Left ventricle myocardium inferior (tissue), 1 donor: ENCODE data around the gene DOCK9. TPM values are rescaled to one million over a fixed set of nuclear protein-coding genes. Genes with fewer than 3 reads are reported as not detected.

Experiments
- DNase-seq: peaks from one replicate; pipeline ENCODE4 v3.0.0-alpha.2; 2020
- H3K27ac ChIP-seq: fragments of 200-600 bp; replicated peaks from 2 replicates; pipeline ENCODE4 v1.8.0; 2021
- H3K27me3 ChIP-seq: fragments of 200-600 bp; 2 replicates; pipeline ENCODE4 v1.8.0; 2021; ENCODE audit warnings: low read depth
- H3K36me3 ChIP-seq: fragments of 200-600 bp; 2 replicates; pipeline ENCODE4 v1.8.0; 2021
- H3K4me1 ChIP-seq: fragments of 200-600 bp; 2 replicates; pipeline ENCODE4 v1.8.0; 2021
- H3K4me3 ChIP-seq: fragments of 200-600 bp; 2 replicates; pipeline ENCODE4 v1.8.0; 2021; ENCODE audit warnings: mild to moderate bottlenecking, moderate library complexity
- H3K9me3 ChIP-seq: fragments of 200-600 bp; replicated peaks from 2 replicates; pipeline ENCODE4 v1.8.0; 2021
- CTCF ChIP-seq: fragments of 200-600 bp; IDR thresholded peaks from 2 replicates; pipeline ENCODE4 v1.8.0; 2021; ENCODE audit warnings: antibody characterized with exemption, mild to moderate bottlenecking, borderline replicate concordance
- intact Hi-C: fragments of 100-400 bp; cut with micrococcal nuclease; formaldehyde crosslinking; loops from one replicate; pipeline ENCODE4 v1.11.0; 2022
- total RNA-seq: library from RNA; stranded (reverse); fragmentation: NEBNext Ultra II Directional; extraction: Animal tissue kit (Norgen Biotek cat#: 25700); gene quantifications from one replicate; pipeline ENCODE4 v1.2.1, GENCODE V29; 2021
- donor health status: DM: no; HTN: yes; CAD: no; lungs with severe emphysema.

The DOCK9 gene
- total RNA-seq, 1 donor from 2014 or later, result 36.8 TPM

GRCh38 chr13:98796191-98796590 is 181.7 kb downstream of the DOCK9 start:
- no peak overlapping the region for H3K27ac ChIP-seq
- H3K4me3 ChIP-seq, result no peak overlapping the region
- no peaks in the 10 kb centered on the region for H3K27me3 ChIP-seq
- no peaks in the 10 kb centered on the region for H3K9me3 ChIP-seq
- H3K4me1 ChIP-seq, result no peaks in the 10 kb centered on the region
- TF ChIP-seq CTCF, result no peak
- no peak for DNase-seq
- intact Hi-C loops, result no loop called here
- peaks cover 73% of the 10 kb centered on the region for H3K36me3 ChIP-seq

- DNase-seq, result no peak
- Histone ChIP-seq H3K4me3 (no peak overlapping the region), H3K27ac (no peak overlapping the region), H3K27me3 (no peaks in the 10 kb centered on the region), H3K36me3 (peaks cover 71% of the 10 kb centered on the region), H3K4me1 (no peaks in the 10 kb centered on the region), H3K9me3 (no peaks in the 10 kb centered on the region)
- intact Hi-C loops, result no loop called here
- no peak for TF ChIP-seq CTCF
These were observed 182.6 kb downstream of the DOCK9 start for GRCh38 chr13:98795220-98795619.

- Histone ChIP-seq H3K27me3 (no peaks in the 10 kb centered on the region), H3K4me1 (no peaks in the 10 kb centered on the region), H3K36me3 (peaks cover 64% of the 10 kb centered on the region), H3K4me3 (no peak overlapping the region), H3K27ac (no peak overlapping the region), H3K9me3 (no peaks in the 10 kb centered on the region)
- DNase-seq, result no peak
- intact Hi-C loops, result no loop called here
- no peak for TF ChIP-seq CTCF
These were observed 183.4 kb downstream of the DOCK9 start for GRCh38 chr13:98794498-98794897.

DNA sequence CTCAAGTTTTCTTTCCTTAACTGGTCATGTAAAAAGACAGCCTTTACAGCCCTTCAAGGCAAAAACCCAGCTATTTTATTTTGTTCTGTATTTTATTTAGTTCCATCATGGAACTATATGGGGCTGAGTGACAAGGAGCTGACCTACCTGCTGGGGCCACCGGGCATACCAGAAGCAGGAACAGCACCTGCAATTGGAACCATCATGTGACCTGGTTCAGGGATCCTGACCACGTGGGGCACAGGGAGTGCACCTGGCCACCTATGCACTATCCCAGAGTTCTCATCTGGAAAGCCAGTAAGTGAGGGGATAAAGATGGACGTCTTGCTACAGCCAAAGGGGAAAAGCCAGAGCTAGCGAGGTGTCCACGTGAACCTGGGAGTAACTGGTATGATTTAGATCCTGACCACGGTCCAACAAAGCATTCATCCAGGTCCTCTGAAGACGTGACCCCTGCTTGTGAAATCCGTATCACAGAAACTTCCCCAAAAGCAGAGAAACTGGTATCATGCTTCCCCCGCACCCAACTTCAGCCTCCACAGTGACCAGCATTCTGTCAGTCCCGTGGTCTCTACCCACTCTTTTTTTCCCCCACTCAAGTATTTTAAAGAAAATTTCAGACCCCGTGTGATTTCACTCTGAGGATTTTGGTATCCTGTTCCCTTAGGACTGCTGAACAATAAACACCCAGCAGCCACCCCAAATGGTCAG is 184.9 kb downstream of the DOCK9 start:
- no peak for TF ChIP-seq CTCF
- DNase-seq, result no peak
- Histone ChIP-seq H3K27me3 (peaks cover 10% of the 10 kb centered on the region), H3K4me3 (no peak overlapping the region), H3K4me1 (no peaks in the 10 kb centered on the region), H3K27ac (no peak overlapping the region), H3K36me3 (peaks cover 53% of the 10 kb centered on the region), H3K9me3 (no peaks in the 10 kb centered on the region)
- intact Hi-C loops, result no loop called here

DNA sequence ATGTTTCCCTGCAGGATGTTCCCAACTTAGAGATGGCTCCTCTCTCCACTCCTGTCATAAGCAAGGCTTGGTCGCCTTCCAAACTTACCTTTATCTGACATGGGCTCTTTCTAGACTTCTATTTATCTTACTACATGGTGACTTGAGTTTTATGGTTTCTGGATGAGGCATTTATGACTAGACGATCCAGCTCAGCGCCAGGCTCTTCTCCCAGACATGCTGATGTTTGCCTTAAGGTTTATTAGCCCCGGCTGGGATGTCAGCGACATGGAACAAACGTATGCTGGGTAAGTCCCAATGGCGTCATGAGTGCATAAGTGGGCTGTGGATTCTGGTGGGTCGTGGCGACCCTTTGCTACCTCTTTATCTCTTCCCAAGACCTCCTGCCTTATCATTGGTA is 185.5 kb downstream of the DOCK9 start:
- Histone ChIP-seq H3K27me3 (peaks cover 10% of the 10 kb centered on the region), H3K9me3 (no peaks in the 10 kb centered on the region), H3K36me3 (peaks cover 46% of the 10 kb centered on the region), H3K4me3 (no peak overlapping the region), H3K4me1 (no peaks in the 10 kb centered on the region), H3K27ac (no peak overlapping the region)
- intact Hi-C loops, result no loop called here
- TF ChIP-seq CTCF, result no peak
- no peak for DNase-seq
